K562 (cell line): ENCODE data around the gene RPP25. TPM values are rescaled to one million over a fixed set of nuclear protein-coding genes. Genes with fewer than 3 reads are reported as not detected.

Experiments
- ARID1B ChIP-seq: fragments of 450-650 bp; IDR thresholded peaks from 2 replicates; pipeline ENCODE4 v1.6.1; 2016; ENCODE audit warnings: antibody characterized with exemption, mild to moderate bottlenecking, inconsistent platforms
- BCL6 ChIP-seq: fragments of 250-450 bp; sonication (Bioruptor Pico); IDR thresholded peaks from 2 replicates; pipeline ENCODE4 v1.4.0; 2020
- FOXJ2 ChIP-seq: fragments of 200-800 bp; sonication (Bioruptor generic); IDR thresholded peaks from 2 replicates; pipeline ENCODE4 v1.6.1; 2016; ENCODE audit warnings: missing genetic modification characterization, missing compliant biosample characterization
- GABPB2 ChIP-seq: fragments of 250-450 bp; sonication (Bioruptor Pico); conservative IDR thresholded peaks from 2 replicates; pipeline ENCODE4 v1.5.1; 2021; ENCODE audit warnings: mild to moderate bottlenecking
- GTF2A2 ChIP-seq: IDR thresholded peaks from 2 replicates; pipeline ENCODE4 v1.6.1; 2016; ENCODE audit warnings: mild to moderate bottlenecking, missing genetic modification characterization, missing compliant biosample characterization
- KAT2B ChIP-seq: IDR thresholded peaks from one replicate; pipeline ENCODE4 v1.6.1; 2012; ENCODE audit warnings: low read depth, mild to moderate bottlenecking, control low read depth, inconsistent platforms, low read length, moderate library complexity
- MAZ ChIP-seq, 2 experiments: fragments of 450-650 bp in 1 of 2; sonication (generic) in 1 of 2; formaldehyde crosslinking; IDR thresholded peaks in 1 of 2; conservative IDR thresholded peaks in 1 of 2; 2 replicates each; pipeline versions ENCODE4 v1.4.0 to v1.5.0; 2020; ENCODE audit warnings: mild to moderate bottlenecking in 1 of 2, missing genetic modification reagents in 1 of 2
- MBD2 ChIP-seq: sonication (generic); IDR thresholded peaks from 2 replicates; pipeline ENCODE4 v1.6.1; 2016; ENCODE audit warnings: low read depth, borderline replicate concordance
- MTA3 ChIP-seq: fragments of 450-650 bp; formaldehyde crosslinking; IDR thresholded peaks from 2 replicates; pipeline ENCODE4 v1.6.1; 2017; ENCODE audit warnings: mild to moderate bottlenecking, borderline replicate concordance
- NFIX ChIP-seq: fragments of 250-450 bp; sonication (Bioruptor Pico); IDR thresholded peaks from 2 replicates; pipeline ENCODE4 v1.4.0; 2020; ENCODE audit warnings: low read depth, mild to moderate bottlenecking, moderate library complexity
- NFYB ChIP-seq: IDR thresholded peaks from 2 replicates; pipeline ENCODE4 v1.6.1; 2011; ENCODE audit warnings: mild to moderate bottlenecking, moderate library complexity; ENCODE audit not compliant: insufficient read length; ENCODE audit errors: extremely low read depth
- PHF21A ChIP-seq: fragments of 450-650 bp; IDR thresholded peaks from 2 replicates; pipeline ENCODE4 v1.6.1; 2017; ENCODE audit warnings: low read depth, borderline replicate concordance
- POLR3A ChIP-seq: IDR thresholded peaks from 2 replicates; pipeline ENCODE4 v1.6.1; 2011; ENCODE audit warnings: borderline replicate concordance, mild to moderate bottlenecking, moderate library complexity; ENCODE audit not compliant: insufficient read length, insufficient read depth; ENCODE audit errors: extremely low read depth
- RB1 ChIP-seq: fragments of 450-650 bp; IDR thresholded peaks from 2 replicates; pipeline ENCODE4 v1.6.1; 2017; ENCODE audit warnings: low read depth, mild to moderate bottlenecking
- RUNX1 ChIP-seq: sonication (generic); IDR thresholded peaks from 2 replicates; pipeline ENCODE4 v1.6.1; 2016; ENCODE audit warnings: antibody characterized with exemption, low read depth
- SMAD4 ChIP-seq: fragments of 250-450 bp; sonication (Bioruptor Pico); conservative IDR thresholded peaks from 2 replicates; pipeline ENCODE4 v1.8.0; 2021; ENCODE audit warnings: inconsistent platforms, mild to moderate bottlenecking, moderate library complexity
- TAF9B ChIP-seq: fragments of 450-650 bp; IDR thresholded peaks from 2 replicates; pipeline ENCODE4 v1.6.1; 2018; ENCODE audit warnings: mild to moderate bottlenecking; ENCODE audit not compliant: partially characterized antibody
- ZZZ3 ChIP-seq: fragments of 450-650 bp; IDR thresholded peaks from 2 replicates; pipeline ENCODE4 v1.6.1; 2016; ENCODE audit warnings: antibody characterized with exemption, mild to moderate bottlenecking, moderate library complexity
- polyA plus RNA-seq, 8 experiments: library from polyadenylated mRNA; depleted of rRNA in 4 of 8; stranded (reverse) in 5 of 8; unstranded in 3 of 8; fragments of >200 nt; fragmentation: Nextera tagmentation in 2 of 8; fragmentation: Illumina TruSeq in 1 of 8; extraction: Ambion mirVana in 2 of 8; extraction: Trizol in 1 of 8; gene quantifications; 2 replicates each; pipeline versions ENCODE4 v1.2.1 to v1.2.3, GENCODE V29; 2011 to 2014; ENCODE audit warnings: inconsistent platforms in 1 of 8, missing spikeins in 1 of 8
- total RNA-seq, 7 experiments: library from RNA; depleted of rRNA in 6 of 7; stranded (reverse); fragments of >200 nt in 6 of 7; fragmentation: Illumina TruSeq in 2 of 7; extraction: Trizol in 2 of 7; gene quantifications; 2 replicates each; pipeline versions ENCODE4 v1.2.1 to v1.2.3, GENCODE V29; 2011 to 2021; ENCODE audit warnings: low replicate concordance in 1 of 7
- TF ChIP-seq, protein P1 (sequence below), 2 experiments: fragments of 200-800 bp in 1 of 2; sonication (Bioruptor generic) in 1 of 2; sonication (generic) in 1 of 2; formaldehyde crosslinking in 1 of 2; IDR thresholded peaks in 1 of 2; conservative IDR thresholded peaks in 1 of 2; 2 replicates each; pipeline versions ENCODE4 v1.5.0 to v1.6.1; 2016 to 2020; ENCODE audit warnings: missing compliant biosample characterization in 1 of 2, missing genetic modification characterization in 1 of 2, missing genetic modification reagents in 1 of 2
- TF ChIP-seq, protein P2 (sequence below): fragments of 450-650 bp; IDR thresholded peaks from 2 replicates; pipeline ENCODE4 v1.6.1; 2016; ENCODE audit warnings: antibody characterized with exemption
- TF ChIP-seq, protein P3 (sequence below): fragments of 200-800 bp; sonication (Bioruptor generic); IDR thresholded peaks from 2 replicates; pipeline ENCODE4 v1.6.1; 2016; ENCODE audit warnings: missing genetic modification characterization, missing compliant biosample characterization

Gene RPP25
- total and polyA plus RNA-seq, 9 of the 15 experiments (the other 6 are each of a cell fraction or from before 2014, with no cell fraction given): 1.1 to 12.3 (median 5.6) TPM

DNA sequence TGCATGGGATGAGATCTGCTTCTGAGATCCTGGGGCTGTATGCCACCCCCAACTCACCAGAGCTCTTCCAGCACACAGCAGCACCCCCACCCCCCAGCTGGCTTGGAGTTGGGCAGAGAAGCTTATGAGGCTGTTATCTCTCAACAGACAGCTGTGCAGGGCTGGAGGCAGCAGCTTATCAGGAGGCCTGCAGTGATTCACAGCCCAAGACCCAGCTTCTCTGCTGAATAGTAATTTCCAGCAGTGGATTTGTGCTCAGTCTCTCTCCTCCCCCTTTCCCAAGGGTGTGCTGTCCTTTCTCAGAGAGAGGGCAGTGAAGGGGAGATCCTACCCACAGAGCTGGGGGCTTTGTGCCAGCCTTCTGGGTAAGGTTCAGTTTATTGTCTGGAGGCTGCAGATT, 2.1 kb downstream of the RPP25 start (continued):
- no peak for TF ChIP-seq NFYB
- no peak for TF ChIP-seq POLR3A
- peak; percentile 97 for TF ChIP-seq SMAD4 (CRISPR knock-in tag)
- TF ChIP-seq GABPB2 (CRISPR knock-in tag): no peak
- TF ChIP-seq GTF2A2 (tag): no peak
- TF ChIP-seq TAF9B: peak; percentile 85
- peak; percentile 99 for TF ChIP-seq PHF21A
- TF ChIP-seq RUNX1: peak; percentile 88; the same call in 1 of the 2 replicates
- TF ChIP-seq BCL6 (CRISPR knock-in tag): peak; percentile 73; the same call in 1 of the 2 replicates
- peak; percentile 75 to 93 for TF ChIP-seq MAZ (CRISPR knock-in tag; conservative IDR thresholded peaks at IDR 0.05 in 1 of 2, IDR thresholded peaks at IDR 0.05 in 1 of 2)
- peak; percentile 87 for TF ChIP-seq MTA3
- peak; percentile 55; the same call in 1 of the 2 replicates for TF ChIP-seq FOXJ2 (tag)
- TF ChIP-seq RB1: peak; percentile 86
- peak; percentile 99 for TF ChIP-seq ARID1B
- peak; percentile 89 for TF ChIP-seq MBD2
- TF ChIP-seq, protein P1, sequence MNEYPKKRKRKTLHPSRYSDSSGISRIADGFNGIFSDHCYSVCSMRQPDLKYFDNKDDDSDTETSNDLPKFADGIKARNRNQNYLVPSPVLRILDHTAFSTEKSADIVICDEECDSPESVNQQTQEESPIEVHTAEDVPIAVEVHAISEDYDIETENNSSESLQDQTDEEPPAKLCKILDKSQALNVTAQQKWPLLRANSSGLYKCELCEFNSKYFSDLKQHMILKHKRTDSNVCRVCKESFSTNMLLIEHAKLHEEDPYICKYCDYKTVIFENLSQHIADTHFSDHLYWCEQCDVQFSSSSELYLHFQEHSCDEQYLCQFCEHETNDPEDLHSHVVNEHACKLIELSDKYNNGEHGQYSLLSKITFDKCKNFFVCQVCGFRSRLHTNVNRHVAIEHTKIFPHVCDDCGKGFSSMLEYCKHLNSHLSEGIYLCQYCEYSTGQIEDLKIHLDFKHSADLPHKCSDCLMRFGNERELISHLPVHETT (CRISPR knock-in tag; conservative IDR thresholded peaks at IDR 0.05 in 1 of 2, IDR thresholded peaks at IDR 0.05 in 1 of 2): peak in 1 of 2 experiments; percentile 96; a peak in 2 of 4 replicates
- no peak for TF ChIP-seq KAT2B
- TF ChIP-seq ZZZ3: no peak
- TF ChIP-seq, protein P2, sequence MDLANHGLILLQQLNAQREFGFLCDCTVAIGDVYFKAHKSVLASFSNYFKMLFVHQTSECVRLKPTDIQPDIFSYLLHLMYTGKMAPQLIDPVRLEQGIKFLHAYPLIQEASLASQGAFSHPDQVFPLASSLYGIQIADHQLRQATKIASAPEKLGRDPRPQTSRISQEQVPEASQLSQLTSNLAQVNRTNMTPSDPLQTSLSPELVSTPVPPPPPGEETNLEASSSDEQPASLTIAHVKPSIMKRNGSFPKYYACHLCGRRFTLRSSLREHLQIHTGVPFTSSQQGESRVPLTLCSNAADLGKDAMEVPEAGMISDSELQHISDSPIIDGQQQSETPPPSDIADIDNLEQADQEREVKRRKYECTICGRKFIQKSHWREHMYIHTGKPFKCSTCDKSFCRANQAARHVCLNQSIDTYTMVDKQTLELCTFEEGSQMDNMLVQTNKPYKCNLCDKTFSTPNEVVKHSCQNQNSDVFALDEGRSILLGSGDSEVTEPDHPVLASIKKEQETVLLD: 0 out of 2 replicates have a peak, but pooled peaks have one; percentile 40
- no peak for TF ChIP-seq NFIX (CRISPR knock-in tag)
- TF ChIP-seq, protein P3, sequence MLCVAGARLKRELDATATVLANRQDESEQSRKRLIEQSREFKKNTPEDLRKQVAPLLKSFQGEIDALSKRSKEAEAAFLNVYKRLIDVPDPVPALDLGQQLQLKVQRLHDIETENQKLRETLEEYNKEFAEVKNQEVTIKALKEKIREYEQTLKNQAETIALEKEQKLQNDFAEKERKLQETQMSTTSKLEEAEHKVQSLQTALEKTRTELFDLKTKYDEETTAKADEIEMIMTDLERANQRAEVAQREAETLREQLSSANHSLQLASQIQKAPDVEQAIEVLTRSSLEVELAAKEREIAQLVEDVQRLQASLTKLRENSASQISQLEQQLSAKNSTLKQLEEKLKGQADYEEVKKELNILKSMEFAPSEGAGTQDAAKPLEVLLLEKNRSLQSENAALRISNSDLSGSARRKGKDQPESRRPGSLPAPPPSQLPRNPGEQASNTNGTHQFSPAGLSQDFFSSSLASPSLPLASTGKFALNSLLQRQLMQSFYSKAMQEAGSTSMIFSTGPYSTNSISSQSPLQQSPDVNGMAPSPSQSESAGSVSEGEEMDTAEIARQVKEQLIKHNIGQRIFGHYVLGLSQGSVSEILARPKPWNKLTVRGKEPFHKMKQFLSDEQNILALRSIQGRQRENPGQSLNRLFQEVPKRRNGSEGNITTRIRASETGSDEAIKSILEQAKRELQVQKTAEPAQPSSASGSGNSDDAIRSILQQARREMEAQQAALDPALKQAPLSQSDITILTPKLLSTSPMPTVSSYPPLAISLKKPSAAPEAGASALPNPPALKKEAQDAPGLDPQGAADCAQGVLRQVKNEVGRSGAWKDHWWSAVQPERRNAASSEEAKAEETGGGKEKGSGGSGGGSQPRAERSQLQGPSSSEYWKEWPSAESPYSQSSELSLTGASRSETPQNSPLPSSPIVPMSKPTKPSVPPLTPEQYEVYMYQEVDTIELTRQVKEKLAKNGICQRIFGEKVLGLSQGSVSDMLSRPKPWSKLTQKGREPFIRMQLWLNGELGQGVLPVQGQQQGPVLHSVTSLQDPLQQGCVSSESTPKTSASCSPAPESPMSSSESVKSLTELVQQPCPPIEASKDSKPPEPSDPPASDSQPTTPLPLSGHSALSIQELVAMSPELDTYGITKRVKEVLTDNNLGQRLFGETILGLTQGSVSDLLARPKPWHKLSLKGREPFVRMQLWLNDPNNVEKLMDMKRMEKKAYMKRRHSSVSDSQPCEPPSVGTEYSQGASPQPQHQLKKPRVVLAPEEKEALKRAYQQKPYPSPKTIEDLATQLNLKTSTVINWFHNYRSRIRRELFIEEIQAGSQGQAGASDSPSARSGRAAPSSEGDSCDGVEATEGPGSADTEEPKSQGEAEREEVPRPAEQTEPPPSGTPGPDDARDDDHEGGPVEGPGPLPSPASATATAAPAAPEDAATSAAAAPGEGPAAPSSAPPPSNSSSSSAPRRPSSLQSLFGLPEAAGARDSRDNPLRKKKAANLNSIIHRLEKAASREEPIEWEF: peak; percentile 52; the same call in 1 of the 2 replicates
